Measurements from ENCODE around the gene TMEM117.
A peak's percentile ranks its signal among the peaks of the same experiment; 100 is the strongest.

TMEM117 gene

GRCh38 chr12:43914391-43914790, 78.5 kb downstream of the TMEM117 start:
- Histone ChIP-seq H2AFZ (ENCODE audit: low read length) (no peak overlapping the region), H3K4me3 (ENCODE audit: low read depth, low read length, poor library complexity, severe bottlenecking) (no peak overlapping the region), H3K4me2 (ENCODE audit: low read length) (no peak overlapping the region), H3K79me2 (ENCODE audit: insufficient read depth, low read length) (no peaks in the 10 kb centered on the region), H3K9me2 (ENCODE audit: low read depth, low read length) (no peaks in the 10 kb centered on the region), H3K27me3 (ENCODE audit: insufficient read depth, low read length) (no peaks in the 10 kb centered on the region), H3K36me3 (ENCODE audit: insufficient read depth, low read length) (no peaks in the 10 kb centered on the region), H3K4me1 (ENCODE audit: insufficient read depth, low read length, severe bottlenecking) (no peaks in the 10 kb centered on the region), H3F3A (ENCODE audit: insufficient read depth, low read length) (no peaks in the 10 kb centered on the region), H3K9ac (ENCODE audit: low read length) (no peak overlapping the region), H4K20me1 (ENCODE audit: insufficient read depth, low read length) (no peaks in the 10 kb centered on the region), H3K9me3 (ENCODE audit: low read length) (no peaks in the 10 kb centered on the region), H3K27ac (ENCODE audit: low read depth, low read length, poor library complexity, severe bottlenecking) (no peak overlapping the region)
- no peak for TF ChIP-seq EZH2 (IDR thresholded peaks at IDR 0.05; ENCODE audit: borderline replicate concordance, low read length)
- TF ChIP-seq CTCF (IDR thresholded peaks at IDR 0.05; ENCODE audit: low read length) = no peak

- no peak overlapping the region for H3K27ac ChIP-seq (ENCODE audit: low read depth, low read length, poor library complexity, severe bottlenecking)
- H3K9ac ChIP-seq (ENCODE audit: low read length) = no peak overlapping the region
- no peak overlapping the region for H2AFZ ChIP-seq (ENCODE audit: low read length)
- H3K79me2 ChIP-seq (ENCODE audit: insufficient read depth, low read length) = no peaks in the 10 kb centered on the region
- H3K4me3 ChIP-seq (ENCODE audit: low read depth, low read length, poor library complexity, severe bottlenecking) = no peak overlapping the region
- no peaks in the 10 kb centered on the region for H4K20me1 ChIP-seq (ENCODE audit: insufficient read depth, low read length)
- TF ChIP-seq CTCF (IDR thresholded peaks at IDR 0.05; ENCODE audit: low read length) (peak; percentile 42; the same call in 1 of the 2 replicates), EZH2 (IDR thresholded peaks at IDR 0.05; ENCODE audit: borderline replicate concordance, low read length) (no peak)
- no peaks in the 10 kb centered on the region for H3K9me2 ChIP-seq (ENCODE audit: low read depth, low read length)
- H3K36me3 ChIP-seq (ENCODE audit: insufficient read depth, low read length) = no peaks in the 10 kb centered on the region
- no peak overlapping the region for H3K4me2 ChIP-seq (ENCODE audit: low read length)
- H3F3A ChIP-seq (ENCODE audit: insufficient read depth, low read length) = no peaks in the 10 kb centered on the region
- no peaks in the 10 kb centered on the region for H3K9me3 ChIP-seq (ENCODE audit: low read length)
- H3K4me1 ChIP-seq (ENCODE audit: insufficient read depth, low read length, severe bottlenecking) = no peaks in the 10 kb centered on the region
- H3K27me3 ChIP-seq (ENCODE audit: insufficient read depth, low read length) = no peaks in the 10 kb centered on the region
Measured at GRCh38 chr12:43914923-43915468, 79.1 kb downstream of the TMEM117 start.

- Histone ChIP-seq H3K9me3 (ENCODE audit: low read length) (no peaks in the 10 kb centered on the region), H3K9ac (ENCODE audit: low read length) (no peak overlapping the region), H3K4me3 (ENCODE audit: low read depth, low read length, poor library complexity, severe bottlenecking) (no peak overlapping the region), H3K4me2 (ENCODE audit: low read length) (no peak overlapping the region), H3K79me2 (ENCODE audit: insufficient read depth, low read length) (no peaks in the 10 kb centered on the region), H3K4me1 (ENCODE audit: insufficient read depth, low read length, severe bottlenecking) (no peaks in the 10 kb centered on the region), H3K27me3 (ENCODE audit: insufficient read depth, low read length) (no peaks in the 10 kb centered on the region), H4K20me1 (ENCODE audit: insufficient read depth, low read length) (no peaks in the 10 kb centered on the region), H2AFZ (ENCODE audit: low read length) (no peak overlapping the region), H3K36me3 (ENCODE audit: insufficient read depth, low read length) (no peaks in the 10 kb centered on the region), H3K27ac (ENCODE audit: low read depth, low read length, poor library complexity, severe bottlenecking) (no peak overlapping the region), H3K9me2 (ENCODE audit: low read depth, low read length) (no peaks in the 10 kb centered on the region), H3F3A (ENCODE audit: insufficient read depth, low read length) (no peaks in the 10 kb centered on the region)
- TF ChIP-seq EZH2 (IDR thresholded peaks at IDR 0.05; ENCODE audit: borderline replicate concordance, low read length) (no peak), CTCF (IDR thresholded peaks at IDR 0.05; ENCODE audit: low read length) (no peak)
Measured at GRCh38 chr12:43917896-43918295, 82.0 kb downstream of the TMEM117 start.

All from OCI-LY1 (cell line).